A673 (cell line): ENCODE data around the gene UVSSA. TPM values are rescaled to one million over a fixed set of nuclear protein-coding genes. Genes with fewer than 3 reads are reported as not detected.

Source experiments
- BruUV-seq: library from RNA; stranded (reverse); fragments of 400-500 nt; replicated peaks from 2 replicates; lab custom pipeline; 2021; lab: Mats Ljungman, UMichigan
- CTCF ChIA-PET: fragments of 300-600 bp; sonication (Branson Sonifier 250); formaldehyde crosslinking; loops from one replicate; lab custom pipeline; 2022; ENCODE audit warnings: antibody characterized with exemption; lab: Charles Lee
- POLR2A ChIA-PET: fragments of 300-600 bp; sonication (Branson Sonifier 250); formaldehyde crosslinking; loops from one replicate; lab custom pipeline; 2022; ENCODE audit warnings: antibody characterized with exemption; ENCODE audit not compliant: low non-redundant PET; lab: Charles Lee
- DNase-seq: peaks from one replicate; pipeline ENCODE4 v3.0.0-alpha.2; 2015; ENCODE audit warnings: low spot score
- H3K27ac ChIP-seq: fragments of 200-600 bp; sonication (generic); 2 replicates; pipeline ENCODE4 v1.5.1; 2016; ENCODE audit warnings: mixed run types, low read depth, mild to moderate bottlenecking, mixed read lengths, antibody characterized with exemption, low read length; ENCODE audit not compliant: poor library complexity, severe bottlenecking
- H3K27me3 ChIP-seq: fragments of 200-600 bp; sonication (generic); replicated peaks from 2 replicates; pipeline ENCODE4 v1.6.1; 2017; ENCODE audit warnings: mixed run types, low read depth, mild to moderate bottlenecking, mixed read lengths, antibody characterized with exemption, low read length; ENCODE audit not compliant: insufficient read depth, poor library complexity
- H3K36me3 ChIP-seq: fragments of 200-600 bp; sonication (generic); 2 replicates; pipeline ENCODE4 v1.6.1; 2016; ENCODE audit warnings: mixed run types, mild to moderate bottlenecking, mixed read lengths, antibody characterized with exemption, low read length; ENCODE audit not compliant: insufficient read depth, poor library complexity, severe bottlenecking
- H3K4me1 ChIP-seq: fragments of 200-600 bp; sonication (generic); 2 replicates; pipeline ENCODE4 v1.6.1; 2017; ENCODE audit warnings: mixed run types, mild to moderate bottlenecking, mixed read lengths, antibody characterized with exemption, low read length; ENCODE audit not compliant: insufficient read depth, poor library complexity, severe bottlenecking
- H3K4me3 ChIP-seq: fragments of 200-600 bp; sonication (generic); 2 replicates; pipeline ENCODE4 v1.5.1; 2016; ENCODE audit warnings: low read depth, mixed run types, mild to moderate bottlenecking, mixed read lengths, low read length; ENCODE audit not compliant: poor library complexity, severe bottlenecking
- H3K9me3 ChIP-seq: fragments of 200-600 bp; sonication (generic); 2 replicates; pipeline ENCODE4 v1.6.1; 2016; ENCODE audit warnings: mixed run types, low read depth, mild to moderate bottlenecking, mixed read lengths, antibody characterized with exemption, low read length; ENCODE audit not compliant: poor library complexity, severe bottlenecking
- EZH2 ChIP-seq: fragments of 200-600 bp; sonication (generic); IDR thresholded peaks from 2 replicates; pipeline ENCODE4 v1.6.1; 2017; ENCODE audit warnings: borderline replicate concordance, low read depth, mild to moderate bottlenecking, mixed read lengths, antibody characterized with exemption, low read length; ENCODE audit not compliant: poor library complexity, severe bottlenecking
- intact Hi-C: fragments of 100-400 bp; cut with micrococcal nuclease; formaldehyde crosslinking; loops from one replicate; pipeline ENCODE4 v1.10.0; 2022; ENCODE audit not compliant: unreplicated experiment
- total RNA-seq: library from RNA; stranded (reverse); gene quantifications from 2 replicates; pipeline ENCODE4 v1.2.3, GENCODE V29; 2021
- TF ChIP-seq, protein P1 (sequence below): fragments of 300-800, 200-600 bp; sonication (generic); conservative IDR thresholded peaks from 2 replicates; pipeline ENCODE4 v1.5.1; 2017; ENCODE audit warnings: low read depth, mild to moderate bottlenecking, antibody characterized with exemption, low read length, moderate library complexity, mixed read lengths

The UVSSA gene
- total RNA-seq, 1 experiment from 2014 or later, result 20.3 TPM

DNA sequence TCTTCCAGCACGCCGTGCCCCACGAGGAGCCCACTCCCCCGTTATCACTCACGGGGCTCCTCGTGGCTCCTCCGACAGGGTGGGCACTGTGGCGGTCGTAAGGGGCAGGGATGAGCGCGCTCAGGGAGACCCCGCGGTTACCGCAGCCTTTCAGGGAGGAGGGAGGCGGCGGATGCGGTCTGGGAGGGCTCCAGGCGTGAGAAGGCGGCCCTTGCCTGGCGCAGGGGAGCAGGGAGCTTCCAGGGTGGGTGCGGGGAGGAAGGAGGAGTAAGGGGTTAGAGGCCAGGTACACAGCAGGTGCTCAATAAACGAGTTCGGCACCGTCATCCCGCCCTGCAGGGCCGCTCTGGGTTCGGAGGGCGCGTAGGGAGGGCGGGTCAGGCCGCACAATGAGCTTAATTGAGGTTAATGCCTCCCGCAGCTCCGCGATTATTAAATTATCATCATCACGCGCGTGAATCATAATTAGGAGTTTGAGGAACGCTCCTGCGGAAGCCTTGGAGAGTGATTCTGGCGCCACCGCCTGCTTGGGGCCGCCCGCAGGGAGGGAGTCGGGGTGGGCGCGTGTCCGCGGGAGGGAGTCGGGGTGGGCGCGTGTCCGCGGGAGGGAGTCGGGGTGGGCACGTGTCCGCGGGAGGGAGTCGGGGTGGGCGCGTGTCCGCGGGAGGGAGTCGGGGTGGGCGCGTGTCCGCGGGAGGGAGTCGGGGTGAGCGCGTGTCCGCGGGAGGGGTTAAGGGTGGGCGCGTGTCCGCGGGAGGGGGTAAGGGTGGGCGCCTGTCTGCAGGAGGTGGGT is 66.9 kb downstream of the UVSSA start:
- no peak overlapping the region for H3K4me3 ChIP-seq
- no peaks in the 10 kb centered on the region for H3K36me3 ChIP-seq
- CTCF ChIA-PET, result no interaction called here
- H3K4me1 ChIP-seq, result no peaks in the 10 kb centered on the region
- TF ChIP-seq, protein P1, sequence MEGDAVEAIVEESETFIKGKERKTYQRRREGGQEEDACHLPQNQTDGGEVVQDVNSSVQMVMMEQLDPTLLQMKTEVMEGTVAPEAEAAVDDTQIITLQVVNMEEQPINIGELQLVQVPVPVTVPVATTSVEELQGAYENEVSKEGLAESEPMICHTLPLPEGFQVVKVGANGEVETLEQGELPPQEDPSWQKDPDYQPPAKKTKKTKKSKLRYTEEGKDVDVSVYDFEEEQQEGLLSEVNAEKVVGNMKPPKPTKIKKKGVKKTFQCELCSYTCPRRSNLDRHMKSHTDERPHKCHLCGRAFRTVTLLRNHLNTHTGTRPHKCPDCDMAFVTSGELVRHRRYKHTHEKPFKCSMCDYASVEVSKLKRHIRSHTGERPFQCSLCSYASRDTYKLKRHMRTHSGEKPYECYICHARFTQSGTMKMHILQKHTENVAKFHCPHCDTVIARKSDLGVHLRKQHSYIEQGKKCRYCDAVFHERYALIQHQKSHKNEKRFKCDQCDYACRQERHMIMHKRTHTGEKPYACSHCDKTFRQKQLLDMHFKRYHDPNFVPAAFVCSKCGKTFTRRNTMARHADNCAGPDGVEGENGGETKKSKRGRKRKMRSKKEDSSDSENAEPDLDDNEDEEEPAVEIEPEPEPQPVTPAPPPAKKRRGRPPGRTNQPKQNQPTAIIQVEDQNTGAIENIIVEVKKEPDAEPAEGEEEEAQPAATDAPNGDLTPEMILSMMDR, result no peak
- peak; percentile 60 for TF ChIP-seq EZH2
- POLR2A ChIA-PET, result no interaction called here
- intact Hi-C loops, result loop anchor here (5.0 kb wide), 1 partner anchor 43 kb away; no protein-coding TSS in a partner anchor
- no peak overlapping the region for H3K27ac ChIP-seq
- H3K9me3 ChIP-seq, result no peaks in the 10 kb centered on the region
- peaks cover 91% of the 10 kb centered on the region for H3K27me3 ChIP-seq
- DNase-seq, result no peak
- BruUV-seq, result no TSS peak

DNA sequence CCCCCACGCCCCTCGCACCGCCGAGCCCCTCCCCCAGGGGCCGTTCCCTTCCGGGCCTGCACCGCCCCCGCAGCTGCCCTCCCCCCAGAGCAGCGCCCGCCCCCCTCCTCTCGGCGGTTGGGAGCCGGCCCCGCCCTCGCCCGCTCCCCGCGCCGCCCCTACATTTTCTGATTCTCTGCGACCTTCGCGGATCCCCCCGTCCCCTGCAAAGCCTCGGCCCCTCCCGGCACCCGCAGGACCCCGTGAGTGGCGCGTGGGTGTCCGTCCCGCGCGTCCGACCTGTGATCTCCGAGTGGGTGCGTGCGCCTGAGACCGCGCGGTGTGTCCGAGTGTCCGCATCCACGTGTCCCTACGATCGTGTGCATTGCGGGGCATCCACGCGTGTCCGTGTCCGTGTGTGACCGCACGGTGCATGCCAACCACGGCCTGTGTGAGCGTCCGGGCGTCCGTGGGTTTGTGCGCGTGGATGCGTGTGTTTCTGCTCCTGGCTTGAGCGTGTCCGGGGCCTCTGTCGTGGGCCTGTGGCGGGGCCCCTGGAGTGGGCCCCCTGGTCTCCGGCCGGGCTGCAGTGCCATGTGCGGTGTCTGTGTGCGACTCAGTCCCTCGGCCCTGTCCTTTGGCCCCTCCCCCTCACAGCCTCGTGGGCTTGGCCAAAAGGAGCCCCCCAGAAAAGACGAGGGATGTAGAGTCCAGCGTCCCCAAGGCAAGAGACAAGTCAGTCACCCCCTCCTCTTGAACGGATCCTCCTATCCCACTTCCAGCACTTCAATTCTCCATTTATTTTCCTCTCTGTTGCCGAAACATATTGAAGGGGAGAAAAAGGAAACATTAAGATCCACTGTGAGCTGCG is 68.0 kb downstream of the UVSSA start:
- ChIA-PET POLR2A (no interaction called here), CTCF (no interaction called here)
- intact Hi-C loops, result loop anchor here (5.0 kb wide), 1 partner anchor 42 kb away; no protein-coding TSS in a partner anchor
- no peaks in the 10 kb centered on the region for H3K36me3 ChIP-seq
- no peak for DNase-seq
- peaks cover 89% of the 10 kb centered on the region for H3K27me3 ChIP-seq
- no peaks in the 10 kb centered on the region for H3K9me3 ChIP-seq
- no peaks in the 10 kb centered on the region for H3K4me1 ChIP-seq
- no TSS peak for BruUV-seq
- no peak overlapping the region for H3K4me3 ChIP-seq
- H3K27ac ChIP-seq, result no peak overlapping the region
- peak; percentile 52 for TF ChIP-seq EZH2
- TF ChIP-seq, protein P1, result no peak

DNA sequence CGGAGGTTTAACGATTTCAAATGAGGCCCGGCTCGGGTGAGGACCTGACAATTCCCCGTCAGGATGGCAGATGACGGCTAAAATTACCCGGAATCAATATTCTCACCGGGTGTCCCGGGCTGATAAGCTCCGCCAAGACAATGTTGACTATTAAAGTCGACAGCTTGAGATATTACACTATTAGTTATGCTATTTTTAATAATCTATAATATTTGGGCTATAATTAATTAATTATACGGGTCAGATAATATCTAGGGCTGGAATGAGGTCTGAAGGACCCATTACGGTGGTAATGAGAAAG is 68.6 kb downstream of the UVSSA start:
- TF ChIP-seq, protein P1, result no peak
- no peak for TF ChIP-seq EZH2
- ChIA-PET CTCF (no interaction called here), POLR2A (no interaction called here)
- intact Hi-C loops, result no loop called here
- no TSS peak for BruUV-seq
- H3K9me3 ChIP-seq, result no peaks in the 10 kb centered on the region
- DNase-seq, result no peak
- H3K27ac ChIP-seq, result no peak overlapping the region
- H3K36me3 ChIP-seq, result no peaks in the 10 kb centered on the region
- H3K4me3 ChIP-seq, result no peak overlapping the region
- H3K27me3 ChIP-seq, result peaks cover 88% of the 10 kb centered on the region
- no peaks in the 10 kb centered on the region for H3K4me1 ChIP-seq
